ENCODE data around the gene NDUFAF2.

DNA sequence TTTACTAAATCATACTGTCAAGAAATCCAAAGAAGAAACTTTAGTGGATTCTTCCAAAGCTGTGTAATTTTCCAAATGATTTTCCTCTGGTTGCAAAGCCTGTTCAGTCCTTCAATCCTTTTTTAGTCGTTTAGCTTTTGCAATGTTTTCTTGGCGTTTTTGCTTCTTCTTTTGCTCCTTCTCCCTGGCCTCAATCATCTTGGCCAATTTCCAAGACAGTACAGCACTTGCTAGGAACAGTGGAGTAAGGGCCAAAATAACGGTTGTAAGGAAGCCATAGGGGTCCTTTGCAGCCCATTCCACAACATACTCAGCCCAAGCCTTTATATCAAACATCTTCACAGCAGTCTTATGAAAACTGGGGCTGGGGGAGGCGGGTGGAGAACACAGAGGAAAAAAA is 214.8 kb downstream of the NDUFAF2 start:
- TF ChIP-seq POLR2A (IDR thresholded peaks at IDR 0.05) (no peak), CTCF (IDR thresholded peaks at IDR 0.05) (no peak)

Data from body of pancreas (tissue), 4 donors.